GM23338 (cell line): Measurements from ENCODE around the gene ELAPOR1. TPM values are rescaled to one million over a fixed set of nuclear protein-coding genes. Genes with fewer than 3 reads are reported as not detected.

Source experiments
- ATAC-seq: fragments of 200-7000 bp; cut with Tn5 transposase; 3 replicates; pipeline ENCODE4 v1.9.1; 2020
- DNase-seq: peaks from one replicate; pipeline ENCODE4 v3.0.0-alpha.2; 2015; ENCODE audit warnings: low spot score
- H2AFZ ChIP-seq: fragments of 200-600 bp; sonication (generic); 2 replicates; pipeline ENCODE4 v1.8.0; 2016; ENCODE audit warnings: antibody characterized with exemption, mild to moderate bottlenecking, moderate library complexity
- H3F3A ChIP-seq: fragments of 200-600 bp; sonication (generic); replicated peaks from 2 replicates; pipeline ENCODE4 v1.8.0; 2017; ENCODE audit warnings: antibody characterized with exemption, mixed run types, low read depth
- H3K27ac ChIP-seq: fragments of 200-600 bp; sonication (generic); 2 replicates; pipeline ENCODE4 v1.6.1; 2016; ENCODE audit warnings: low read depth
- H3K27me3 ChIP-seq: fragments of 200-600 bp; sonication (generic); 2 replicates; pipeline ENCODE4 v1.8.0; 2016; ENCODE audit warnings: mild to moderate bottlenecking, mixed run types, moderate library complexity; ENCODE audit not compliant: insufficient read depth
- H3K36me3 ChIP-seq: fragments of 200-600 bp; sonication (generic); 2 replicates; pipeline ENCODE4 v1.8.0; 2016; ENCODE audit warnings: mild to moderate bottlenecking; ENCODE audit not compliant: insufficient read depth
- H3K4me1 ChIP-seq: fragments of 200-600 bp; sonication (generic); 2 replicates; pipeline ENCODE4 v1.8.0; 2016; ENCODE audit warnings: mild to moderate bottlenecking, moderate library complexity; ENCODE audit not compliant: insufficient read depth
- H3K4me2 ChIP-seq: fragments of 200-600 bp; sonication (generic); 2 replicates; pipeline ENCODE4 v1.7.1; 2017; ENCODE audit warnings: mixed run types
- H3K4me3 ChIP-seq: fragments of 200-600 bp; sonication (generic); 2 replicates; pipeline ENCODE4 v1.6.1; 2016; ENCODE audit warnings: mixed run types
- H3K79me2 ChIP-seq: fragments of 200-600 bp; sonication (generic); replicated peaks from 2 replicates; pipeline ENCODE4 v1.8.0; 2017; ENCODE audit warnings: mild to moderate bottlenecking; ENCODE audit not compliant: insufficient read depth
- H3K9me2 ChIP-seq: fragments of 200-600 bp; sonication (generic); 2 replicates; pipeline ENCODE4 v1.8.0; 2017; ENCODE audit not compliant: insufficient read depth
- H4K20me1 ChIP-seq: fragments of 200-600 bp; sonication (generic); replicated peaks from 2 replicates; pipeline ENCODE4 v1.8.0; 2017; ENCODE audit warnings: mild to moderate bottlenecking; ENCODE audit not compliant: insufficient read depth
- H3K27ac Mint-ChIP-seq: 2 replicates; pipeline ENCODE4 v1.8.0; 2020; ENCODE audit warnings: inconsistent platforms, mild to moderate bottlenecking, moderate library complexity, mixed read lengths
- H3K27me3 Mint-ChIP-seq: 3 replicates; pipeline ENCODE4 v1.8.0; 2022; ENCODE audit warnings: low read depth, mild to moderate bottlenecking, moderate library complexity, mixed read lengths, inconsistent platforms; ENCODE audit not compliant: insufficient read depth, poor library complexity
- H3K36me3 Mint-ChIP-seq: 3 replicates; pipeline ENCODE4 v1.8.0; 2021; ENCODE audit warnings: low read depth, mild to moderate bottlenecking, inconsistent platforms, moderate library complexity, mixed read lengths
- H3K4me1 Mint-ChIP-seq: 3 replicates; pipeline ENCODE4 v1.8.0; 2020; ENCODE audit warnings: mild to moderate bottlenecking, inconsistent platforms, mixed read lengths
- H3K4me3 Mint-ChIP-seq: 3 replicates; pipeline ENCODE4 v1.8.0; 2021; ENCODE audit warnings: moderate library complexity, mild to moderate bottlenecking, inconsistent platforms, mixed read lengths
- H3K9me3 Mint-ChIP-seq: 3 replicates; pipeline ENCODE4 v1.8.0; 2020; ENCODE audit warnings: moderate library complexity, mild to moderate bottlenecking, inconsistent platforms, mixed read lengths
- CREB1 ChIP-seq: fragments of 250-450 bp; sonication (Bioruptor Pico); IDR thresholded peaks from 2 replicates; pipeline ENCODE4 v1.5.0; 2020; ENCODE audit warnings: low read depth, mild to moderate bottlenecking, moderate library complexity
- EZH2 ChIP-seq: fragments of 200-600 bp; sonication (generic); IDR thresholded peaks from one replicate; pipeline ENCODE4 v1.8.0; 2017; ENCODE audit warnings: antibody characterized with exemption, mild to moderate bottlenecking, low read depth; ENCODE audit not compliant: unreplicated experiment
- EZH2phosphoT487 ChIP-seq: fragments of 200-600 bp; sonication (generic); IDR thresholded peaks from one replicate; pipeline ENCODE4 v1.8.1; 2018; ENCODE audit warnings: antibody characterized with exemption; ENCODE audit not compliant: unreplicated experiment
- JUNB ChIP-seq: IDR thresholded peaks from one replicate; pipeline ENCODE4 v1.6.1; 2016; ENCODE audit warnings: antibody characterized with exemption; ENCODE audit not compliant: unreplicated experiment
- NANOG ChIP-seq: IDR thresholded peaks from 2 replicates; pipeline ENCODE4 v1.6.1; 2016; ENCODE audit warnings: antibody characterized with exemption, borderline replicate concordance
- POLR2AphosphoS5 ChIP-seq: IDR thresholded peaks from 2 replicates; pipeline ENCODE4 v1.6.1; 2016; ENCODE audit warnings: antibody characterized with exemption, low read depth
- STAT1 ChIP-seq: IDR thresholded peaks from one replicate; pipeline ENCODE4 v1.6.1; 2016; ENCODE audit warnings: antibody characterized with exemption; ENCODE audit not compliant: unreplicated experiment
- ZNF114 ChIP-seq: fragments of 250-450 bp; sonication (Bioruptor Pico); IDR thresholded peaks from 2 replicates; pipeline ENCODE4 v1.5.0; 2020; ENCODE audit warnings: mild to moderate bottlenecking, moderate library complexity
- ZNF331 ChIP-seq: fragments of 250-450 bp; sonication (Bioruptor Pico); IDR thresholded peaks from 2 replicates; pipeline ENCODE4 v1.5.0; 2020; ENCODE audit warnings: low read depth, mild to moderate bottlenecking, moderate library complexity
- polyA plus RNA-seq: library from polyadenylated mRNA; unstranded; fragments of >200 nt; fragmentation: Nextera tagmentation; extraction: Ambion mirVana; gene quantifications from 2 replicates; pipeline ENCODE4 v1.2.1, GENCODE V29; 2016
- total RNA-seq: library from RNA; depleted of rRNA; stranded (reverse); fragments of >200 nt; shearing (Covaris generic); gene quantifications from 2 replicates; pipeline ENCODE4 v1.2.3, GENCODE V29; 2014
- TF ChIP-seq, protein P1 (sequence below): fragments of 250-450 bp; sonication (Bioruptor Pico); IDR thresholded peaks from 2 replicates; pipeline ENCODE4 v1.5.0; 2020; ENCODE audit warnings: mild to moderate bottlenecking, moderate library complexity
- TF ChIP-seq, protein P2 (sequence below), 2 experiments: fragments of 200-600 bp in 1 of 2; sonication (generic) in 1 of 2; conservative IDR thresholded peaks; 2 replicates each; pipeline versions ENCODE4 v1.5.1 to v1.6.1; 2016 to 2017; ENCODE audit warnings: antibody characterized with exemption in 2 of 2, low read depth in 2 of 2, mild to moderate bottlenecking in 2 of 2, moderate library complexity in 1 of 2
- TF ChIP-seq, protein P3 (sequence below): IDR thresholded peaks from one replicate; pipeline ENCODE4 v1.6.1; 2018; ENCODE audit warnings: antibody characterized with exemption; ENCODE audit not compliant: unreplicated experiment
- TF ChIP-seq, protein P4 (sequence below): IDR thresholded peaks from 2 replicates; pipeline ENCODE4 v1.6.1; 2016; ENCODE audit warnings: antibody characterized with exemption

The ELAPOR1 gene
- total and polyA plus RNA-seq, 2 experiments from 2014 or later: 0.92 to 2.4 TPM

DNA sequence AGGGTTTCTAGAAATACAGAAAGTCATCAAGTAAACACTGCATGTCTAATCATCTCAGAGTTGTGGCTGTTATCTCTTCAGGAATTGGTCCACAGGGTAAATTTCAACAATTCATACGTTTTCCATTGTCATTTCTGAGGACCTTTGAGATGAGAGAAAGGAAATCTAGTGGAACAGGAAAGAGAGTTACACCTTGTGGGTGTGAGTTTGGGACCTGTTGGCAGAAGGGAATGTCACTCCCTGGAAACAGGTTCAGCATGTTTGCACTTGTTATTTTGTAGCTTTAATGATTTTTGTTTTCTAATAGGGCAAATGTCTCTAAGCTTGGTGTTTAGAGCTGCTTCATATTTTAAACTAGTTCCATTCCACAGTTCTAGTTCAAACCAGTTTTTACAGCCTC lies 17.8 kb upstream of the ELAPOR1 start:
- H3K4me1 Mint-ChIP-seq: peaks cover 12% of the 10 kb centered on the region
- no peak overlapping the region for H3K27ac Mint-ChIP-seq
- Histone ChIP-seq H3K4me2 (no peak overlapping the region), H4K20me1 (peaks cover 3% of the 10 kb centered on the region; the same call in 1 of the 2 replicates), H3F3A (no peaks in the 10 kb centered on the region; the same call in 1 of the 2 replicates), H3K27ac (no peak overlapping the region), H3K4me1 (peaks cover 7% of the 10 kb centered on the region), H3K27me3 (no peaks in the 10 kb centered on the region), H3K36me3 (no peaks in the 10 kb centered on the region), H2AFZ (no peak overlapping the region), H3K9me2 (no peaks in the 10 kb centered on the region), H3K4me3 (no peak overlapping the region), H3K79me2 (peaks cover 31% of the 10 kb centered on the region)
- H3K9me3 Mint-ChIP-seq: peaks cover 2% of the 10 kb centered on the region; the same call in 1 of the 3 replicates
- DNase-seq (no peak), ATAC-seq (no peak)
- TF ChIP-seq, protein P1, sequence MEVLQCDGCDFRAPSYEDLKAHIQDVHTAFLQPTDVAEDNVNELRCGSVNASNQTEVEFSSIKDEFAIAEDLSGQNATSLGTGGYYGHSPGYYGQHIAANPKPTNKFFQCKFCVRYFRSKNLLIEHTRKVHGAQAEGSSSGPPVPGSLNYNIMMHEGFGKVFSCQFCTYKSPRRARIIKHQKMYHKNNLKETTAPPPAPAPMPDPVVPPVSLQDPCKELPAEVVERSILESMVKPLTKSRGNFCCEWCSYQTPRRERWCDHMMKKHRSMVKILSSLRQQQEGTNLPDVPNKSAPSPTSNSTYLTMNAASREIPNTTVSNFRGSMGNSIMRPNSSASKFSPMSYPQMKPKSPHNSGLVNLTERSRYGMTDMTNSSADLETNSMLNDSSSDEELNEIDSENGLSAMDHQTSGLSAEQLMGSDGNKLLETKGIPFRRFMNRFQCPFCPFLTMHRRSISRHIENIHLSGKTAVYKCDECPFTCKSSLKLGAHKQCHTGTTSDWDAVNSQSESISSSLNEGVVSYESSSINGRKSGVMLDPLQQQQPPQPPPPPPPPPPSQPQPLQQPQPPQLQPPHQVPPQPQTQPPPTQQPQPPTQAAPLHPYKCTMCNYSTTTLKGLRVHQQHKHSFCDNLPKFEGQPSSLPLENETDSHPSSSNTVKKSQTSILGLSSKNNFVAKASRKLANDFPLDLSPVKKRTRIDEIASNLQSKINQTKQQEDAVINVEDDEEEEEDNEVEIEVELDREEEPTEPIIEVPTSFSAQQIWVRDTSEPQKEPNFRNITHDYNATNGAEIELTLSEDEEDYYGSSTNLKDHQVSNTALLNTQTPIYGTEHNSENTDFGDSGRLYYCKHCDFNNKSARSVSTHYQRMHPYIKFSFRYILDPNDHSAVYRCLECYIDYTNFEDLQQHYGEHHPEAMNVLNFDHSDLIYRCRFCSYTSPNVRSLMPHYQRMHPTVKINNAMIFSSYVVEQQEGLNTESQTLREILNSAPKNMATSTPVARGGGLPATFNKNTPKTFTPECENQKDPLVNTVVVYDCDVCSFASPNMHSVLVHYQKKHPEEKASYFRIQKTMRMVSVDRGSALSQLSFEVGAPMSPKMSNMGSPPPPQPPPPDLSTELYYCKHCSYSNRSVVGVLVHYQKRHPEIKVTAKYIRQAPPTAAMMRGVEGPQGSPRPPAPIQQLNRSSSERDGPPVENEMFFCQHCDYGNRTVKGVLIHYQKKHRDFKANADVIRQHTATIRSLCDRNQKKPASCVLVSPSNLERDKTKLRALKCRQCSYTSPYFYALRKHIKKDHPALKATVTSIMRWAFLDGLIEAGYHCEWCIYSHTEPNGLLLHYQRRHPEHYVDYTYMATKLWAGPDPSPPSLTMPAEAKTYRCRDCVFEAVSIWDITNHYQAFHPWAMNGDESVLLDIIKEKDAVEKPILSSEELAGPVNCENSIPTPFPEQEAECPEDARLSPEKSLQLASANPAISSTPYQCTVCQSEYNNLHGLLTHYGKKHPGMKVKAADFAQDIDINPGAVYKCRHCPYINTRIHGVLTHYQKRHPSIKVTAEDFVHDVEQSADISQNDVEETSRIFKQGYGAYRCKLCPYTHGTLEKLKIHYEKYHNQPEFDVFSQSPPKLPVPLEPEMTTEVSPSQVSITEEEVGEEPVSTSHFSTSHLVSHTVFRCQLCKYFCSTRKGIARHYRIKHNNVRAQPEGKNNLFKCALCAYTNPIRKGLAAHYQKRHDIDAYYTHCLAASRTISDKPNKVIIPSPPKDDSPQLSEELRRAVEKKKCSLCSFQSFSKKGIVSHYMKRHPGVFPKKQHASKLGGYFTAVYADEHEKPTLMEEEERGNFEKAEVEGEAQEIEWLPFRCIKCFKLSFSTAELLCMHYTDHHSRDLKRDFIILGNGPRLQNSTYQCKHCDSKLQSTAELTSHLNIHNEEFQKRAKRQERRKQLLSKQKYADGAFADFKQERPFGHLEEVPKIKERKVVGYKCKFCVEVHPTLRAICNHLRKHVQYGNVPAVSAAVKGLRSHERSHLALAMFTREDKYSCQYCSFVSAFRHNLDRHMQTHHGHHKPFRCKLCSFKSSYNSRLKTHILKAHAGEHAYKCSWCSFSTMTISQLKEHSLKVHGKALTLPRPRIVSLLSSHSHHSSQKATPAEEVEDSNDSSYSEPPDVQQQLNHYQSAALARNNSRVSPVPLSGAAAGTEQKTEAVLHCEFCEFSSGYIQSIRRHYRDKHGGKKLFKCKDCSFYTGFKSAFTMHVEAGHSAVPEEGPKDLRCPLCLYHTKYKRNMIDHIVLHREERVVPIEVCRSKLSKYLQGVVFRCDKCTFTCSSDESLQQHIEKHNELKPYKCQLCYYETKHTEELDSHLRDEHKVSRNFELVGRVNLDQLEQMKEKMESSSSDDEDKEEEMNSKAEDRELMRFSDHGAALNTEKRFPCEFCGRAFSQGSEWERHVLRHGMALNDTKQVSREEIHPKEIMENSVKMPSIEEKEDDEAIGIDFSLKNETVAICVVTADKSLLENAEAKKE (CRISPR knock-in tag): no peak
- TF ChIP-seq ZNF331 (no peak), EZH2 (no peak), EZH2phosphoT487 (no peak), STAT1 (no peak), JUNB (no peak), ZNF114 (CRISPR knock-in tag) (no peak), NANOG (no peak), POLR2AphosphoS5 (no peak), CREB1 (CRISPR knock-in tag) (no peak)
- TF ChIP-seq, protein P2, sequence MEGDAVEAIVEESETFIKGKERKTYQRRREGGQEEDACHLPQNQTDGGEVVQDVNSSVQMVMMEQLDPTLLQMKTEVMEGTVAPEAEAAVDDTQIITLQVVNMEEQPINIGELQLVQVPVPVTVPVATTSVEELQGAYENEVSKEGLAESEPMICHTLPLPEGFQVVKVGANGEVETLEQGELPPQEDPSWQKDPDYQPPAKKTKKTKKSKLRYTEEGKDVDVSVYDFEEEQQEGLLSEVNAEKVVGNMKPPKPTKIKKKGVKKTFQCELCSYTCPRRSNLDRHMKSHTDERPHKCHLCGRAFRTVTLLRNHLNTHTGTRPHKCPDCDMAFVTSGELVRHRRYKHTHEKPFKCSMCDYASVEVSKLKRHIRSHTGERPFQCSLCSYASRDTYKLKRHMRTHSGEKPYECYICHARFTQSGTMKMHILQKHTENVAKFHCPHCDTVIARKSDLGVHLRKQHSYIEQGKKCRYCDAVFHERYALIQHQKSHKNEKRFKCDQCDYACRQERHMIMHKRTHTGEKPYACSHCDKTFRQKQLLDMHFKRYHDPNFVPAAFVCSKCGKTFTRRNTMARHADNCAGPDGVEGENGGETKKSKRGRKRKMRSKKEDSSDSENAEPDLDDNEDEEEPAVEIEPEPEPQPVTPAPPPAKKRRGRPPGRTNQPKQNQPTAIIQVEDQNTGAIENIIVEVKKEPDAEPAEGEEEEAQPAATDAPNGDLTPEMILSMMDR (conservative IDR thresholded peaks at IDR 0.05; ENCODE audit: low read depth in 2 of 2): no peak
- TF ChIP-seq, protein P3, sequence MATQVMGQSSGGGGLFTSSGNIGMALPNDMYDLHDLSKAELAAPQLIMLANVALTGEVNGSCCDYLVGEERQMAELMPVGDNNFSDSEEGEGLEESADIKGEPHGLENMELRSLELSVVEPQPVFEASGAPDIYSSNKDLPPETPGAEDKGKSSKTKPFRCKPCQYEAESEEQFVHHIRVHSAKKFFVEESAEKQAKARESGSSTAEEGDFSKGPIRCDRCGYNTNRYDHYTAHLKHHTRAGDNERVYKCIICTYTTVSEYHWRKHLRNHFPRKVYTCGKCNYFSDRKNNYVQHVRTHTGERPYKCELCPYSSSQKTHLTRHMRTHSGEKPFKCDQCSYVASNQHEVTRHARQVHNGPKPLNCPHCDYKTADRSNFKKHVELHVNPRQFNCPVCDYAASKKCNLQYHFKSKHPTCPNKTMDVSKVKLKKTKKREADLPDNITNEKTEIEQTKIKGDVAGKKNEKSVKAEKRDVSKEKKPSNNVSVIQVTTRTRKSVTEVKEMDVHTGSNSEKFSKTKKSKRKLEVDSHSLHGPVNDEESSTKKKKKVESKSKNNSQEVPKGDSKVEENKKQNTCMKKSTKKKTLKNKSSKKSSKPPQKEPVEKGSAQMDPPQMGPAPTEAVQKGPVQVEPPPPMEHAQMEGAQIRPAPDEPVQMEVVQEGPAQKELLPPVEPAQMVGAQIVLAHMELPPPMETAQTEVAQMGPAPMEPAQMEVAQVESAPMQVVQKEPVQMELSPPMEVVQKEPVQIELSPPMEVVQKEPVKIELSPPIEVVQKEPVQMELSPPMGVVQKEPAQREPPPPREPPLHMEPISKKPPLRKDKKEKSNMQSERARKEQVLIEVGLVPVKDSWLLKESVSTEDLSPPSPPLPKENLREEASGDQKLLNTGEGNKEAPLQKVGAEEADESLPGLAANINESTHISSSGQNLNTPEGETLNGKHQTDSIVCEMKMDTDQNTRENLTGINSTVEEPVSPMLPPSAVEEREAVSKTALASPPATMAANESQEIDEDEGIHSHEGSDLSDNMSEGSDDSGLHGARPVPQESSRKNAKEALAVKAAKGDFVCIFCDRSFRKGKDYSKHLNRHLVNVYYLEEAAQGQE: no peak
- TF ChIP-seq, protein P4, sequence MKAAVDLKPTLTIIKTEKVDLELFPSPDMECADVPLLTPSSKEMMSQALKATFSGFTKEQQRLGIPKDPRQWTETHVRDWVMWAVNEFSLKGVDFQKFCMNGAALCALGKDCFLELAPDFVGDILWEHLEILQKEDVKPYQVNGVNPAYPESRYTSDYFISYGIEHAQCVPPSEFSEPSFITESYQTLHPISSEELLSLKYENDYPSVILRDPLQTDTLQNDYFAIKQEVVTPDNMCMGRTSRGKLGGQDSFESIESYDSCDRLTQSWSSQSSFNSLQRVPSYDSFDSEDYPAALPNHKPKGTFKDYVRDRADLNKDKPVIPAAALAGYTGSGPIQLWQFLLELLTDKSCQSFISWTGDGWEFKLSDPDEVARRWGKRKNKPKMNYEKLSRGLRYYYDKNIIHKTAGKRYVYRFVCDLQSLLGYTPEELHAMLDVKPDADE: no peak
- H3K36me3 Mint-ChIP-seq: peaks cover 23% of the 10 kb centered on the region
- H3K27me3 Mint-ChIP-seq: peaks cover 14% of the 10 kb centered on the region
- no peak overlapping the region for H3K4me3 Mint-ChIP-seq
